ENCODE data around the gene LAMA2. TPM values are rescaled to one million over a fixed set of nuclear protein-coding genes. Genes with fewer than 3 reads are reported as not detected.

The LAMA2 gene
- polyA plus RNA-seq, 1 donor from 2014 or later, result 2.5 TPM

GRCh38 chr6:129133770-129134192 is 250.8 kb downstream of the LAMA2 start:
- no peak overlapping the region for H3K4me3 ChIP-seq (ENCODE audit: low read length)
- H3K9me2 ChIP-seq (ENCODE audit: insufficient read depth, low read length), result no peaks in the 10 kb centered on the region
- no peaks in the 10 kb centered on the region for H4K20me1 ChIP-seq (ENCODE audit: insufficient read depth)
- no peak overlapping the region for H3K27ac ChIP-seq (ENCODE audit: low read length)
- H3F3A ChIP-seq (ENCODE audit: insufficient read depth, low read length, poor library complexity, severe bottlenecking), result no peaks in the 10 kb centered on the region
- TF ChIP-seq CTCF (IDR thresholded peaks at IDR 0.05; ENCODE audit: poor library complexity, severe bottlenecking) (no peak), EP300 (conservative IDR thresholded peaks at IDR 0.05; ENCODE audit: poor library complexity, severe bottlenecking) (no peak), RAD21 (conservative IDR thresholded peaks at IDR 0.05) (no peak)
- H3K9me3 ChIP-seq (ENCODE audit: low read length), result no peaks in the 10 kb centered on the region
- H3K27me3 ChIP-seq (ENCODE audit: insufficient read depth, low read depth, low read length), result no peaks in the 10 kb centered on the region
- H3K4me2 ChIP-seq (ENCODE audit: low read length), result no peak overlapping the region
- H2AFZ ChIP-seq (ENCODE audit: low read depth, low read length), result no peak overlapping the region
- no peaks in the 10 kb centered on the region for H3K36me3 ChIP-seq (ENCODE audit: insufficient read depth, low read length)
- no peak overlapping the region for H3K9ac ChIP-seq (ENCODE audit: low read length)
- H3K79me2 ChIP-seq (replicated peaks; ENCODE audit: insufficient read depth, low read length), result no peaks in the 10 kb centered on the region

- no peak overlapping the region for H3K4me2 ChIP-seq (ENCODE audit: low read length)
- H3K9me3 ChIP-seq (ENCODE audit: low read length), result no peaks in the 10 kb centered on the region
- no peak overlapping the region for H2AFZ ChIP-seq (ENCODE audit: low read depth, low read length)
- no peak overlapping the region for H3K4me3 ChIP-seq (ENCODE audit: low read length)
- no peaks in the 10 kb centered on the region for H3K79me2 ChIP-seq (replicated peaks; ENCODE audit: insufficient read depth, low read length)
- no peaks in the 10 kb centered on the region for H3K36me3 ChIP-seq (ENCODE audit: insufficient read depth, low read length)
- H3K9ac ChIP-seq (ENCODE audit: low read length), result no peak overlapping the region
- no peak overlapping the region for H3K27ac ChIP-seq (ENCODE audit: low read length)
- H3F3A ChIP-seq (ENCODE audit: insufficient read depth, low read length, poor library complexity, severe bottlenecking), result no peaks in the 10 kb centered on the region
- H3K9me2 ChIP-seq (ENCODE audit: insufficient read depth, low read length), result no peaks in the 10 kb centered on the region
- no peak for TF ChIP-seq CTCF (IDR thresholded peaks at IDR 0.05; ENCODE audit: poor library complexity, severe bottlenecking)
- no peak for TF ChIP-seq SMC3 (conservative IDR thresholded peaks at IDR 0.05; ENCODE audit: poor library complexity)
- TF ChIP-seq RAD21 (conservative IDR thresholded peaks at IDR 0.05), result no peak
- TF ChIP-seq EP300 (conservative IDR thresholded peaks at IDR 0.05; ENCODE audit: poor library complexity, severe bottlenecking), result no peak
- TF ChIP-seq POLR2AphosphoS5 (IDR thresholded peaks at IDR 0.05), result no peak
- no peak for TF ChIP-seq MXI1 (conservative IDR thresholded peaks at IDR 0.05; ENCODE audit: poor library complexity, severe bottlenecking)
- no peaks in the 10 kb centered on the region for H4K20me1 ChIP-seq (ENCODE audit: insufficient read depth)
- no peaks in the 10 kb centered on the region for H3K27me3 ChIP-seq (ENCODE audit: insufficient read depth, low read depth, low read length)
These were observed 251.6 kb downstream of the LAMA2 start for GRCh38 chr6:129134535-129134934.

GRCh38 chr6:129135451-129135850 is 252.5 kb downstream of the LAMA2 start:
- H3K4me3 ChIP-seq (ENCODE audit: low read length), result no peak overlapping the region
- no peak overlapping the region for H2AFZ ChIP-seq (ENCODE audit: low read depth, low read length)
- no peak overlapping the region for H3K9ac ChIP-seq (ENCODE audit: low read length)
- TF ChIP-seq POLR2AphosphoS5 (IDR thresholded peaks at IDR 0.05) (no peak), MXI1 (conservative IDR thresholded peaks at IDR 0.05; ENCODE audit: poor library complexity, severe bottlenecking) (no peak), REST (IDR thresholded peaks at IDR 0.05; ENCODE audit: borderline replicate concordance) (no peak), EP300 (conservative IDR thresholded peaks at IDR 0.05; ENCODE audit: poor library complexity, severe bottlenecking) (no peak), TAF1 (IDR thresholded peaks at IDR 0.05; ENCODE audit: low read depth) (no peak), RAD21 (conservative IDR thresholded peaks at IDR 0.05) (no peak), SMC3 (conservative IDR thresholded peaks at IDR 0.05; ENCODE audit: poor library complexity) (no peak)
- no peaks in the 10 kb centered on the region for H3F3A ChIP-seq (ENCODE audit: insufficient read depth, low read length, poor library complexity, severe bottlenecking)
- no peaks in the 10 kb centered on the region for H3K79me2 ChIP-seq (replicated peaks; ENCODE audit: insufficient read depth, low read length)
- H4K20me1 ChIP-seq (ENCODE audit: insufficient read depth), result no peaks in the 10 kb centered on the region
- H3K27me3 ChIP-seq (ENCODE audit: insufficient read depth, low read depth, low read length), result no peaks in the 10 kb centered on the region
- no peaks in the 10 kb centered on the region for H3K9me2 ChIP-seq (ENCODE audit: insufficient read depth, low read length)
- no peaks in the 10 kb centered on the region for H3K36me3 ChIP-seq (ENCODE audit: insufficient read depth, low read length)
- no peak overlapping the region for H3K27ac ChIP-seq (ENCODE audit: low read length)
- no peak overlapping the region for H3K4me2 ChIP-seq (ENCODE audit: low read length)
- no peaks in the 10 kb centered on the region for H3K9me3 ChIP-seq (ENCODE audit: low read length)
